Karpas-422 (cell line): ENCODE measurements around the gene KRTAP4-3. TPM values are rescaled to one million over a fixed set of nuclear protein-coding genes. Genes with fewer than 3 reads are reported as not detected.
"Not testable (repeated sequence)": the region's sequence is repeated elsewhere in the genome, so short reads cannot be mapped to it uniquely, and the experiment has no call there.

Source experiments
- DNase-seq: peaks from one replicate; pipeline ENCODE4 v3.0.0-alpha.2; 2015
- H2AFZ ChIP-seq: fragments of 200-600 bp; sonication (generic); 2 replicates; pipeline ENCODE4 v1.6.1; 2014; ENCODE audit warnings: antibody characterized with exemption, low read length, mixed read lengths
- H3K27ac ChIP-seq: fragments of 200-600 bp; sonication (generic); 2 replicates; pipeline ENCODE4 v1.5.1; 2014; ENCODE audit warnings: mild to moderate bottlenecking, low read length, moderate library complexity
- H3K27me3 ChIP-seq: fragments of 200-600 bp; sonication (generic); 2 replicates; pipeline ENCODE4 v1.6.1; 2014; ENCODE audit warnings: low read length, mixed read lengths
- H3K36me3 ChIP-seq: fragments of 200-600 bp; sonication (generic); 2 replicates; pipeline ENCODE4 v1.6.1; 2014; ENCODE audit warnings: low read length, mixed read lengths; ENCODE audit not compliant: insufficient read depth
- H3K4me1 ChIP-seq: fragments of 200-600 bp; sonication (generic); 2 replicates; pipeline ENCODE4 v1.6.1; 2014; ENCODE audit warnings: mild to moderate bottlenecking, low read length, mixed read lengths
- H3K4me2 ChIP-seq: fragments of 200-600 bp; sonication (generic); 2 replicates; pipeline ENCODE4 v1.6.1; 2014; ENCODE audit warnings: low read length, low read depth, mild to moderate bottlenecking; ENCODE audit not compliant: poor library complexity, severe bottlenecking
- H3K4me3 ChIP-seq: fragments of 200-600 bp; sonication (generic); 2 replicates; pipeline ENCODE4 v1.5.1; 2014; ENCODE audit warnings: mild to moderate bottlenecking, antibody characterized with exemption, low read length, mixed read lengths
- H3K79me2 ChIP-seq: fragments of 200-600 bp; sonication (generic); 2 replicates; pipeline ENCODE4 v1.6.1; 2014; ENCODE audit warnings: mild to moderate bottlenecking, low read length, mixed read lengths
- H3K9ac ChIP-seq: fragments of 200-600 bp; sonication (generic); 2 replicates; pipeline ENCODE4 v1.6.0; 2014; ENCODE audit warnings: low read length
- H3K9me2 ChIP-seq: fragments of 200-600 bp; sonication (generic), shearing (Covaris generic); replicated peaks from 2 replicates; pipeline ENCODE4 v1.6.0; 2014; ENCODE audit warnings: mild to moderate bottlenecking, low read length, moderate library complexity; ENCODE audit not compliant: insufficient read depth
- H3K9me3 ChIP-seq: fragments of 300-700, 200-600 bp; sonication (generic); 2 replicates; pipeline ENCODE4 v1.6.1; 2014; ENCODE audit warnings: low read length, mixed read lengths
- H4K20me1 ChIP-seq: fragments of 200-600 bp; sonication (generic); 2 replicates; pipeline ENCODE4 v1.6.1; 2014; ENCODE audit warnings: mild to moderate bottlenecking, antibody characterized with exemption, low read length, low read depth; ENCODE audit not compliant: insufficient read depth
- total RNA-seq: library from RNA; depleted of rRNA; stranded (reverse); fragments of >200 nt; shearing (Covaris generic); gene quantifications from 2 replicates; pipeline ENCODE4 v1.2.3, GENCODE V29; 2014; ENCODE audit warnings: low replicate concordance

KRTAP4-3 gene
- total RNA-seq, 1 experiment from 2014 or later, result not detected

DNA sequence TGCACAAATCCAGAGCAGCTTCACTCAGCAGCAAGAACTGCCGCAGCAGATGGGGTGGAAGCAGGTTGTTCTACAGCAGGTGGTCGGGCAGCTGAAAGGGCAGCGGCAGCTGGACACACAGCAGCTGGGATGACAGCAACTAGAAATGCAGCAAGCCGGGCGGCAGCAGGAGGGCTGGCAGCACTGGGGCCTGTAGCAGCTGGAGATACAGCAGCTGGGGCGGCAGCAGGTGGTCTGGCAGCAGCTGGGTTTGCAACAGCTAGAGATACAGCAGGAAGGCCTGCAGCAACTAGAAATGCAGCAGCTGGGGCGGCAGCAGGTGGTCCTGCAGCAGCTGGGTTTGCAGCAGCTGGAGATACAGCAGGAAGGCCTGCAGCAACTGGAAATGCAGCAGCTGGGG is 460 bp downstream of the KRTAP4-3 start:
- Histone ChIP-seq H3K9me2 (no peaks in the 10 kb centered on the region), H4K20me1 (no peaks in the 10 kb centered on the region), H3K4me1 (no peaks in the 10 kb centered on the region), H3K4me2 (no peak overlapping the region), H2AFZ (no peak overlapping the region), H3K36me3 (no peaks in the 10 kb centered on the region), H3K27ac (no peak overlapping the region), H3K4me3 (no peak overlapping the region), H3K9me3 (no peaks in the 10 kb centered on the region), H3K9ac (no peak overlapping the region), H3K79me2 (no peaks in the 10 kb centered on the region), H3K27me3 (no peaks in the 10 kb centered on the region)
- DNase-seq, result no peak

DNA sequence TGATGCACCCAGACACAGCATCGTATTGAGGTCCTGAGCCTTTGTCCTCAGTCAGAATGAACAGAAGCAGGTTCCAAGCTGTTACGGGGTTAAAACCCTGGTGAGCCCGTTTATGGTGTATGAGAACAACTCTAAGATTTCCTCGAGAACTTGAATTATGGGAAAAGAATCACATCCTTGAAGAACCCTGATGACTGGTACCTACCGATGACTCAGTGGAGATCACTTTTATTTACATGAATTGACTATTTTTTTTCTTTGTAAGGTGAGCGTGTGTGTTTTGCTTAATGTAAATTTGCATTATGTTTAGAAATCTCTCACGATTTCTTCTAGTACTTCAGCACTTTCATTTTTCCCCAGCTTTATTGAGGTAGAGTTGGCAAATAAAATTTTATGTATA is 4.2 kb downstream of the KRTAP4-3 start:
- H3K4me2 ChIP-seq, result no peak overlapping the region

DNA sequence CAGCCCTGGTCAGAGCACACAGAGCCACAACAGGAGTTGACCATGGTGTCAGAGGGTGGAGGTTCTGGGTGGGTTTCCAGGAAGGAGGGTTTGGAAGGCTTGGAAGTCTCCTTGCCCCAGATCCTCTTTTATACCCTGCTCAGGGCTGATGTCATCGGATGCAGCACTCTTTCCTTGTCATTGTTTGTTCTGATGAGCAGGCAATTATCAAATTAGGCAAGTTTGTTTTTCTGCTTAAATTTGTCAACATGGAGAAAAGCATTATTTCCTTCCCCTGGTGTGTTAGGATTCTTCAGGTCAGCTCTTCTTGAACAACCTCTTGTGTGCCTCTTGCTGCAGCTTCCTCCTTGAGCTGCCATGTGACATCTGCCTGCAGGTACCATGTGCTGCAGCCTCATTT is 7.4 kb downstream of the KRTAP4-3 start, which contains the start of gene KRTAP4-4:
TSS of gene KRTAP4-4 (minus strand) at position 101 of the 400 bp plus-strand sequence. CDS start at position 44, 57 bp downstream.
- H3K9ac ChIP-seq, result no peak within 1 kb of the TSS
- DNase-seq, result no peak
- H2AFZ ChIP-seq, result no peak within 1 kb of the TSS
- no peak within 1 kb of the TSS for H3K4me2 ChIP-seq
- H3K36me3 ChIP-seq, result no peaks in the 10 kb centered on the region
- no peaks in the 10 kb centered on the region for H3K9me2 ChIP-seq
- no peaks in the 10 kb centered on the region for H3K27me3 ChIP-seq
- no peaks in the 10 kb centered on the region for H4K20me1 ChIP-seq
- H3K4me1 ChIP-seq, result no peaks in the 10 kb centered on the region
- H3K4me3 ChIP-seq, result no peak within 1 kb of the TSS
- no peak within 1 kb of the TSS for H3K27ac ChIP-seq
- no peaks in the 10 kb centered on the region for H3K9me3 ChIP-seq
- no peaks in the 10 kb centered on the region for H3K79me2 ChIP-seq

More for the DNA sequence above, 4.2 kb downstream of the KRTAP4-3 start:
- Histone ChIP-seq H3K9me3 (no peaks in the 10 kb centered on the region), H2AFZ (no peak overlapping the region), H3K79me2 (no peaks in the 10 kb centered on the region), H3K9ac (no peak overlapping the region), H3K36me3 (no peaks in the 10 kb centered on the region), H3K27me3 (no peaks in the 10 kb centered on the region), H3K27ac (no peak overlapping the region), H4K20me1 (no peaks in the 10 kb centered on the region), H3K4me1 (no peaks in the 10 kb centered on the region), H3K9me2 (no peaks in the 10 kb centered on the region), H3K4me3 (no peak overlapping the region)
- no peak for DNase-seq

DNA sequence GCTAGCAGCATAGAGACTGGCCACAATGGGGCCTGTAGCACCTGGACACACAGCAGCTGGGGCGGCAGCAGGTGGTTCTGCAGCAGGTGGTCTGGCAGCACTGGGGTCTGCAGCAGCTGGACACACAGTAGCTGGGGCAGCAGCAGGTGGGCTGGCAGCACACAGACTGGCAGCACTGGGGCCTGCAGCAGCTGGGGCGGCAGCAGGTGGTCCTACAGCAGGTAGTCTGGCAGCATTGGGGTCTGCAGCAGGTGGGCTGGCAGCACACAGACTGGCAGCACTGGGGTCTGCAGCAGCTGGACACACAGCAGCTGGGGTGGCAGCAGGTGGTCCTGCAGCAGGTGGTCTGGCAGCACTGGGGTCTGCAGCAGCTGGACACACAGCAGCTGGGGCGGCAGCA is 7.8 kb downstream of the KRTAP4-3 start:
- not testable (repeated sequence) for H3K79me2 ChIP-seq, H3K4me1 ChIP-seq, H3K27me3 ChIP-seq, H2AFZ ChIP-seq, H3K9me2 ChIP-seq, H3K4me3 ChIP-seq, H4K20me1 ChIP-seq, H3K9me3 ChIP-seq, H3K9ac ChIP-seq, H3K4me2 ChIP-seq, DNase-seq, H3K27ac ChIP-seq, H3K36me3 ChIP-seq

DNA sequence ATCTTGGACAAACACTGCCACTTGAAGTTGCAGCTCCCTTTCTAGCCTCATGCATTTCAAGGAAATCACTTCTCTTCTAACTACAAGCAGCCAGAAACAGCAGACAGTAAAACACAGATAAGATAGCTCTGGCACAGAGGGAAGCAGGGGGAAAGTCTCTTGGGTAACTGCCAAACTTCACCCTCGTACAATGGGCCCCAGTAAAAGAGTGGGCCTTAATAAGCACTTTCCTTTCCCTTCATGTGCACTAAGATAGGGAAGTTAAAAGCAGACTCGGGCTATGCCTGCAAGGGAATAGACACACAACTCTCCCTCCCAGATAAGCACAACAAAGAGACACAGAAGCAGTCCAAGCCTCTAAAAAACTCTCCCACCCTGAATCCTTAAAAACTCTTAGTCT is 14.2 kb downstream of the KRTAP4-3 start:
- no peak for DNase-seq
- no peaks in the 10 kb centered on the region for H3K9me2 ChIP-seq
- no peak overlapping the region for H2AFZ ChIP-seq
- H3K36me3 ChIP-seq, result no peaks in the 10 kb centered on the region
- H3K4me1 ChIP-seq, result no peaks in the 10 kb centered on the region
- no peak overlapping the region for H3K4me2 ChIP-seq
- H3K9me3 ChIP-seq, result no peaks in the 10 kb centered on the region
- no peaks in the 10 kb centered on the region for H4K20me1 ChIP-seq
- no peak overlapping the region for H3K4me3 ChIP-seq
- no peaks in the 10 kb centered on the region for H3K27me3 ChIP-seq
- no peak overlapping the region for H3K27ac ChIP-seq
- no peak overlapping the region for H3K9ac ChIP-seq
- no peaks in the 10 kb centered on the region for H3K79me2 ChIP-seq

DNA sequence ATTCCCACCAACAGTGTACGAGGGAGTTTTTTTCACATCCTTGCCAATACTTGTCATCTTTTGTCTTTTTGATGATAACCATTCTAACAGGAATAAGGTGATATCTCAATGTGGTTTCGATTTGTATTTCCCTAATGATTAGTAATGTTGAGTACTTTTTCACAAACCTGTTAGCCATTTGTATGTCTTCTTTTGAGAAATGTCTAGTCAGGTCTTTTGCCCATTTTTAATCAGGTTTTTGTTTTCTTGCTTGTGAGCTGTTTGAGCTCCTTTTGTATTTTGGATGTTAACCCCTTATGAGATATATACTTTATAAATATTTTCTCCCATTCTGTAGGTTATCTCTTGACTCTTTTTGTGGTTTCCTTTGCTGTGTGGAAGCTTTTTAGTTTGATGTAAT is 16.5 kb downstream of the KRTAP4-3 start:
- no peaks in the 10 kb centered on the region for H3K4me1 ChIP-seq
- no peaks in the 10 kb centered on the region for H3K9me2 ChIP-seq
- DNase-seq, result no peak
- H3K9me3 ChIP-seq, result no peaks in the 10 kb centered on the region
- no peak overlapping the region for H3K9ac ChIP-seq
- H3K27ac ChIP-seq, result no peak overlapping the region
- H3K4me2 ChIP-seq, result no peak overlapping the region
- no peaks in the 10 kb centered on the region for H3K36me3 ChIP-seq
- no peaks in the 10 kb centered on the region for H3K27me3 ChIP-seq
- H3K79me2 ChIP-seq, result no peaks in the 10 kb centered on the region
- no peak overlapping the region for H3K4me3 ChIP-seq
- H4K20me1 ChIP-seq, result no peaks in the 10 kb centered on the region
- no peak overlapping the region for H2AFZ ChIP-seq

DNA sequence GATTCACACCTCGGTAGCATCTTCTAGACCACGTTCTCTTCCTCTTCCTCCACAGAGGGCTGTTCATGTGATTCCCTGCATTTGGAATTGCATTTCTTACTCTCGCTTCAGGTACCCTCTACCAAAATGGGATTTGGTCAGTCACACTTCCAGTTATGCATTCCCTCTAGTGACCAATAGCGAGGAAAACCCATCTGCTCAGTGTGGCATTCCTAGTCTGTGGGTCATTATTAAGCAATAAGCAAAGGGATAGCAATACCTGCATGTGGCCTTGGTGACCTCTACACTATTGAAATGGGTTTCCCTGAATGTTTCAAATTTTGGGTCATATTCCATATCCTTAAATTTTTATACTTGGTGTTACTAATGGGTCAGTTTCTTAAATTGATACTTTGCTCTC is 18.0 kb downstream of the KRTAP4-3 start:
- DNase-seq, result no peak
- no peak overlapping the region for H3K9ac ChIP-seq
- no peaks in the 10 kb centered on the region for H4K20me1 ChIP-seq
- H3K4me3 ChIP-seq, result no peak overlapping the region
- H3K4me1 ChIP-seq, result no peaks in the 10 kb centered on the region
- no peak overlapping the region for H3K4me2 ChIP-seq
- H3K27ac ChIP-seq, result no peak overlapping the region
- no peaks in the 10 kb centered on the region for H3K27me3 ChIP-seq
- no peak overlapping the region for H2AFZ ChIP-seq
- no peaks in the 10 kb centered on the region for H3K9me3 ChIP-seq
- no peaks in the 10 kb centered on the region for H3K9me2 ChIP-seq
- H3K79me2 ChIP-seq, result no peaks in the 10 kb centered on the region
- no peaks in the 10 kb centered on the region for H3K36me3 ChIP-seq

DNA sequence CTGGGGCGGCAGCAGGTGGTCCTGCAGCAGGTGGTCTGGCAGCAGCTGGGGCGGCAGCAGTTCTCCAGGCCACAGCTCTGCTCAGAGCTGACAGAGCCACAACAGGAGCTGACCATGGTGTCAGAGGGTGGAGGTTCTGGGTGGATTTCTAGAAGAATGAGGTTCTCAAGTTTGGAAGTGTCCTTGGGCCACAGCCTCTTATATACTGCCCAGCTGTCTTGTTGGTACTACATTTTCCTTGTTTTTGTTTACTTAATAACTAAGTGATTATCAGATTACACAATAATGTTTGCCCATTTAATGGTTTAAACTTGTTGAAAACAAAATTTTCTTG is 18.4 kb downstream of the KRTAP4-3 start, which contains the start of gene KRTAP4-5:
TSS of gene KRTAP4-5 (minus strand) at position 174 of the 334 bp plus-strand sequence. CDS start at position 116, 58 bp downstream.
- Histone ChIP-seq H3K9me3 (no peaks in the 10 kb centered on the region), H3K27ac (no peak within 1 kb of the TSS), H3K9ac (no peak within 1 kb of the TSS), H3K9me2 (no peaks in the 10 kb centered on the region), H4K20me1 (no peaks in the 10 kb centered on the region), H3K36me3 (no peaks in the 10 kb centered on the region), H3K27me3 (no peaks in the 10 kb centered on the region), H3K4me1 (no peaks in the 10 kb centered on the region), H3K79me2 (no peaks in the 10 kb centered on the region), H3K4me3 (no peak within 1 kb of the TSS), H2AFZ (no peak within 1 kb of the TSS), H3K4me2 (no peak within 1 kb of the TSS)
- DNase-seq, result no peak
